ENCODE measurements around the gene RAP2C.

GRCh38 chrX:132217203-132218073 lies 1.8 kb downstream of the RAP2C start:
- TF ChIP-seq CREB5 (CRISPR knock-in tag; IDR thresholded peaks at IDR 0.05; ENCODE audit: low read depth) (no peak), SNAI2 (CRISPR knock-in tag; IDR thresholded peaks at IDR 0.05) (no peak), ZFP3 (CRISPR knock-in tag; IDR thresholded peaks at IDR 0.05) (no peak), PATZ1 (CRISPR knock-in tag; IDR thresholded peaks at IDR 0.05; ENCODE audit: borderline replicate concordance) (peak; percentile 35; the same call in 1 of the 2 replicates), ESRRG (CRISPR knock-in tag; IDR thresholded peaks at IDR 0.05) (no peak), ARNTL (CRISPR knock-in tag; IDR thresholded peaks at IDR 0.05; ENCODE audit: borderline replicate concordance, low read depth) (no peak), OSR1 (CRISPR knock-in tag; IDR thresholded peaks at IDR 0.05) (no peak), RARB (CRISPR knock-in tag; IDR thresholded peaks at IDR 0.05) (no peak)
